Transverse colon (tissue), 4 donors: ENCODE results near the gene BPGM. TPM values are rescaled to one million over a fixed set of nuclear protein-coding genes. Genes with fewer than 3 reads are reported as not detected.
"Not testable (repeated sequence)": the region's sequence is repeated elsewhere in the genome, so short reads cannot be mapped to it uniquely, and the experiment has no call there.

Experiments used
- DNase-seq: peaks from one replicate; pipeline ENCODE4 v3.0.0-alpha.2; 2019
- H3K27ac ChIP-seq, 4 donors: fragments of 200-600 bp; sonication (generic); 2 replicates each; pipeline ENCODE4 v1.5.1; 2016 to 2018; ENCODE audit warnings: inconsistent platforms in 4 of 4
- H3K27me3 ChIP-seq: fragments of 200-600 bp; sonication (generic); 2 replicates; pipeline ENCODE4 v1.5.1; 2017; ENCODE audit warnings: inconsistent platforms
- H3K36me3 ChIP-seq, 4 donors: fragments of 200-600 bp; sonication (generic); 2 replicates each; pipeline ENCODE4 v1.5.1; 2017 to 2019; ENCODE audit warnings: inconsistent platforms in 4 of 4
- H3K4me1 ChIP-seq, 4 donors: fragments of 200-600 bp; sonication (generic); 2 replicates each; pipeline ENCODE4 v1.5.1; 2017 to 2020; ENCODE audit warnings: inconsistent platforms in 4 of 4
- H3K4me3 ChIP-seq, 4 donors: fragments of 200-600 bp; sonication (generic); 1 replicate in 1 of 4; 2 replicates in 3 of 4; pipeline versions ENCODE4 v1.5.1 to v1.6.1; 2017 to 2019; ENCODE audit warnings: inconsistent platforms in 4 of 4
- H3K9me3 ChIP-seq, 2 donors: fragments of 200-600 bp; sonication (generic); 2 replicates each; pipeline ENCODE4 v1.5.1; 2017 to 2019; ENCODE audit warnings: inconsistent platforms in 2 of 2
- CTCF ChIP-seq, 5 experiments: fragments of 200-600 bp in 3 of 5; fragments of 450-650 bp in 2 of 5; sonication (generic) in 3 of 5; IDR thresholded peaks; 1 replicate in 2 of 5; 2 replicates in 3 of 5; pipeline ENCODE4 v1.5.1; 2016 to 2017; ENCODE audit warnings: antibody characterized with exemption in 5 of 5, inconsistent platforms in 3 of 5, mild to moderate bottlenecking in 2 of 5, moderate library complexity in 1 of 5
- EP300 ChIP-seq: sonication (generic); formaldehyde crosslinking; IDR thresholded peaks from one replicate; pipeline ENCODE4 v1.6.1; 2017; ENCODE audit warnings: antibody characterized with exemption, low read depth
- POLR2A ChIP-seq: fragments of 450-650 bp; IDR thresholded peaks from one replicate; pipeline ENCODE4 v1.6.1; 2016; ENCODE audit warnings: antibody characterized with exemption, mild to moderate bottlenecking, moderate library complexity
- POLR2AphosphoS5 ChIP-seq, 3 donors: sonication (generic); formaldehyde crosslinking; IDR thresholded peaks; one replicate each; pipeline ENCODE4 v1.6.1; 2016; ENCODE audit warnings: antibody characterized with exemption in 3 of 3
- WGBS, 2 donors: methylation state at CpG; one replicate each; pipeline ENCODE4 v1.1.5; 2018; ENCODE audit warnings: low coverage in 1 of 2; 5-methylcytosine and 5-hydroxymethylcytosine counted together
- in situ Hi-C, 4 donors: fragments of 200-750 bp; cut with MboI; loops; one replicate each; pipeline versions ENCODE4 v1.15.0 to v1.15.1; 2017; ENCODE audit warnings: low sequenced_read_pairs in 3 of 4, low pct_ligation_motif_present in 1 of 4, low pct_unique_long_range_greater_than_20kb in 1 of 4
- intact Hi-C: fragments of 100-400 bp; cut with DNase I; formaldehyde crosslinking; loops from one replicate; pipeline ENCODE4 v1.15.1; 2023; ENCODE audit warnings: low total_unique reads
- total RNA-seq, 4 donors: library from RNA; depleted of rRNA; stranded (reverse); fragments of >200 nt; gene quantifications; one replicate each; pipeline ENCODE4 v1.1.0, GENCODE V29; 2016

Gene BPGM
- total RNA-seq, 4 donors from 2014 or later, result 0.40 to 13.2 (median 7.2) TPM

GRCh38 chr7:134637934-134638719, 8.5 kb upstream of the BPGM start:
- WGBS, 2 donors, result 47 to 49% methylated on average over 6 to 7 of the region's 7 CpGs
- no peaks in the 10 kb centered on the region for H3K4me1 ChIP-seq
- DNase-seq, result no peak
- TF ChIP-seq POLR2AphosphoS5 (IDR thresholded peaks at IDR 0.05) (no peak), CTCF (IDR thresholded peaks at IDR 0.05) (no peak), POLR2A (no peak), EP300 (no peak)
- no peak overlapping the region for H3K27ac ChIP-seq
- no peaks in the 10 kb centered on the region for H3K27me3 ChIP-seq
- H3K4me3 ChIP-seq, result no peak overlapping the region
- in situ Hi-C loops, result loop anchor here in 1 of 4 donors (25.0 kb wide), 1 partner anchor 324 kb away; no protein-coding TSS in a partner anchor
- intact Hi-C loops, result no loop called here
- H3K36me3 ChIP-seq, result no peaks in the 10 kb centered on the region
- H3K9me3 ChIP-seq, result no peaks in the 10 kb centered on the region

DNA sequence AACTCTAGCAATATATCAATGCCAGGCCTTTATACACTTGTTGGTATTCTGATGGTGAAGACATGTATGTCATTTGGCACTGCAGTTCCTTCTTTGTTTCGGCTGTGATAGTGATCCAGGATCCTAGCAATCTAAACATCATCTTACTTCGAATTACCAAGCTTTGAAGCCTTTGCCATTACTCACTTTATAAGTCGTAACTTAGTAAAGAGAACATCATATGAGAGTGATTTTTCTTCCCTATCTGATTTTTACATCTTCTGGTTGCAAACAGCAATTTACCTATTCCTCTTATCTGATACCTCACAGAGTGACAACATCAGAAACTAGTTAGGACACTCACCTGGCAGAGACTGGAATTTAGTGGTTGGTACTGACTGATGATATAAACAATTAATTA, 7.6 kb upstream of the BPGM start:
- Histone ChIP-seq H3K9me3 (no peaks in the 10 kb centered on the region), H3K27me3 (no peaks in the 10 kb centered on the region), H3K4me3 (no peak overlapping the region), H3K4me1 (no peaks in the 10 kb centered on the region), H3K27ac (no peak overlapping the region), H3K36me3 (no peaks in the 10 kb centered on the region)
- DNase-seq, result no peak
- intact Hi-C loops, result no loop called here
- WGBS, 2 donors, result 58 to 79% methylated on average over 3 of the region's 3 CpGs
- TF ChIP-seq POLR2A (no peak), EP300 (no peak), CTCF (IDR thresholded peaks at IDR 0.05) (no peak), POLR2AphosphoS5 (IDR thresholded peaks at IDR 0.05) (no peak)
- in situ Hi-C loops, result loop anchor here in 1 of 4 donors (25.0 kb wide), 1 partner anchor 323 kb away; no protein-coding TSS in a partner anchor

- no peaks in the 10 kb centered on the region for H3K27me3 ChIP-seq
- H3K36me3 ChIP-seq, result no peaks in the 10 kb centered on the region
- no peak overlapping the region for H3K4me3 ChIP-seq
- H3K27ac ChIP-seq, result no peak overlapping the region
- H3K4me1 ChIP-seq, result no peaks in the 10 kb centered on the region
- no peak for DNase-seq
- H3K9me3 ChIP-seq, result no peaks in the 10 kb centered on the region
- no peak for TF ChIP-seq EP300
- no peak for TF ChIP-seq POLR2A
- TF ChIP-seq CTCF (IDR thresholded peaks at IDR 0.05), result no peak
- no peak for TF ChIP-seq POLR2AphosphoS5 (IDR thresholded peaks at IDR 0.05)
- in situ Hi-C loops (loop anchor here in 1 of 4 donors (25.0 kb wide), 1 partner anchor 323 kb away; no protein-coding TSS in a partner anchor), intact Hi-C loops (no loop called here)
- 89 to 90% methylated on average over 4 of the region's 4 CpGs for WGBS, 2 donors
Measured at GRCh38 chr7:134639683-134640279, 6.9 kb upstream of the BPGM start.

GRCh38 chr7:134640842-134641715, 5.6 kb upstream of the BPGM start:
- TF ChIP-seq CTCF (IDR thresholded peaks at IDR 0.05), result no peak
- TF ChIP-seq POLR2A, result no peak
- TF ChIP-seq EP300, result no peak
- TF ChIP-seq POLR2AphosphoS5 (IDR thresholded peaks at IDR 0.05), result no peak
- intact Hi-C loops (no loop called here), in situ Hi-C loops (loop anchor here in 1 of 4 donors (25.0 kb wide), 1 partner anchor 321 kb away; no protein-coding TSS in a partner anchor)
- Histone ChIP-seq H3K27me3 (no peaks in the 10 kb centered on the region), H3K36me3 (no peaks in the 10 kb centered on the region), H3K4me3 (no peak overlapping the region), H3K27ac (no peak overlapping the region), H3K4me1 (peaks cover 0 to 10% (median 9%) of the 10 kb centered on the region in 4 donors), H3K9me3 (no peaks in the 10 kb centered on the region)
- no peak for DNase-seq
- WGBS, 2 donors, result 77 to 86% methylated on average over 2 to 3 of the region's 3 CpGs

- DNase-seq, H3K9me3 ChIP-seq, H3K27ac ChIP-seq, H3K36me3 ChIP-seq, H3K4me3 ChIP-seq, H3K27me3 ChIP-seq, intact Hi-C loops: not testable (repeated sequence)
- in situ Hi-C loops, result loop anchor here in 1 of 4 donors (25.0 kb wide), 1 partner anchor 320 kb away; no protein-coding TSS in a partner anchor
- 95 to 98% methylated on average over 4 of the region's 4 CpGs for WGBS, 2 donors
- H3K4me1 ChIP-seq, result peaks cover 0 to 10% (median 9%) of the 10 kb centered on the region in 4 donors
Measured at GRCh38 chr7:134641981-134642380, 4.7 kb upstream of the BPGM start.
